Islet precursor cell (in vitro differentiated cells): ENCODE measurements around the gene SMC3.

Source experiments
- DNase-seq: peaks from one replicate; pipeline ENCODE4 v3.0.0-alpha.2; 2018

SMC3 gene

DNA sequence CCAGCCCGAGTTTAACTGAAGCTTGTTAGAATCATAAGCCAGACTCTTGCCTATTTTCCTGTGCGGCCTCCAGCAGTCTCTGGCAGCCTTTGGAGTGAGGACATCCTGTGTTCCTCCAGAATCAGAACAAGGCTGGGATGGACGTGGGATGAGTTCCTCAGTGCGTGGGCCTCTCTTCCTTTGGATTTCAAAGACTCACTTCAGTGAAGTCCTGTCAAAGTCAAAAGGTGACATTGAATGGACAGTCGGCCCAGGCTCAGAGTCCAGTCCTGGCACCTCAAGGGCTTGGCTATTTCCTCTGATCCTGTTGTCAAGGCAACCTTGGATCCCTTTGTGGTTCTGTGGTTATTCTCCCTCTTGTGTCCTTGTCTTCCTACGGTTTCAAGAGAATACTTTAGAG is 21.4 kb upstream of the SMC3 start:
- peak; percentile 47 for DNase-seq

DNA sequence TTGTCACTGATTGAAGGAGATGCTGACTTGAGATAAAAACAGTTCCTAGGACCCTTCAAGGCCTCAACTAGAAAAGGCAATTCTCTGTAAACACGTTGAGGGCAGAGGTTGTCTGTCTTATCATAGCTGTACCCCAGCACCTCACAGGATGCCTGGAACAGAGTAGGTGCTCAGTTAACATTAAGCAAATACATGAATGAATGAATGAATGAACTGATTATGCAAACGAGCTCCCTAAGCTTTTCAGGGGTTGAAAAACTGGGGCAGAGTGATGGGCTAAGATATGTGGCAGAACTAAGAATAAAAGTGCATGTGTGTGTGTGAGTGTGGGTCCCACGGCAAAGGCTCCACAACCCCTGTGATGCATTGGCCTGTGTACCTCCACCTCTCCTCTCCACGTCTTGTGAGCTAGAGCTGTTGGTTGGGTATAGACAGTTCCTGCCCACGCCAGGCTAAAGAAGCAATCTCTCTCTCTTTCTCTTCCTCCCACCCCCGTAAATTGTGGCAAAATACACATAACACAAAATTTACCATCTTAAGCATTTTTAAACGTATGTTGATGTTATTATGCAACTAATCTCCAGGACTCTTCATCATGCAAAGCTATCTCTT is 20.9 kb upstream of the SMC3 start:
- no peak for DNase-seq

DNA sequence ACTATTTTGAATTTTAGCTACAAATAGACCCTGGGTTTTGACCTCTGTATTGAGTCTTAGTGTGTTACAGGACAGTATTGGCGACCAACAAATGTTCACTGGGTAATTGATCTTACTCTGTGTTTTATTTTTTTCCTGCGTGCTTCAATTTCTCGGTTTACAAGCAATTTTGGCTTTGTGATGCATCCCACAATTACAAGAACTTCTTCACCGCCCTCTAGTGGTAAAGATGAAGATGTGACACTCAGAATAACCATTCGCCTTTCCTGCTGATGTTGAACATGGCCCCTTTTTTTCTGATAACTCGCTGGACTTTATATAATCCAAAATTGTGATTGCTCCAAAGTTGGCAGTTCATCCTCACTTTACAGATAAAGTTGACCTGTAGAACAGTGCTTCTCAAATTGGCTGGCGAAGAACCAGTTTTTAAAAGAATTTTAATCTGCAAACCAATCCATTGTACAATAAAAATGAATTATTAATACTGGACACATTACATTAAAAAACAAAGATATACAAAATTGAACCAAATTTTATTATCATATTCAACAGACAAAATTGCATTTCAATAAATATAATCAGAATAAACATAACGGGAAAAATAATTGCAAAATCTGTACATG is 20.2 kb upstream of the SMC3 start:
- DNase-seq, result no peak

DNA sequence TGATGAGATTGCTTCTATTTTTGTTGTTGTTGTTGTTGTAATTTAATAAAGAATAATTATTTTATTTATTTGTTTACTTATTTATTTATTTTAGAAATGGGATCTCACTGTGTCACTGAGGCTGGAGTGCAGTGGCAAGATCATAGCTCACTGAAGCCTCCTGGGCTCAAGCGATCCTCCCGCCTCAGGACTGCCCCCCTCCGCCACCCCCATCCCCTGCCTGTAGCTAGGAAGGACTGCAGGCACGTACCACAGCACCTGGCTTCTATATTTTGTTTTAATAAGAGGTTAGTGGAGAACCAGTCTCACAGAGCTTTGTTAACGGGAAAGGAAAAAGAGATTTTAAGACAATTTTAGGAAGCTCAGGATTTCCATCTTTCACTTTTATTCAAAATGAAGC is 19.5 kb upstream of the SMC3 start:
- peak; percentile 37 for DNase-seq

DNA sequence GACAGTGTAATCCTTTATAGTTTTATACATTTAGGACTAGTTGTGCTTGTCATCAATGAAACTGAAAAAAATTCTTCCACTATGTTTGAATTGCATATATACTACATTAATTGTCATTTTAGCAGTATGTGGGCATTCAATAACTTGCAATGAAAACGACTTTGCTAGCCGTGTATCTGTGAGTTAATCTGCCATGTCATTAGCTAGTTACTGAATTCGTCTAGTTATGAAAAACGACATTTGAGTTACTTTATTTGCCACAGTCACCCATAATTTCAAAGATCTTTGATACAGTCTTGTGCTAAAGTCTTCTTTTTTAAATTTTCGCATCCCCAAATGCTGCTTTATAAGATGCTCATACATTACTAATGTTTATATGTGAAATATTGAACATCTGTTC is 18.3 kb upstream of the SMC3 start:
- no peak for DNase-seq

DNA sequence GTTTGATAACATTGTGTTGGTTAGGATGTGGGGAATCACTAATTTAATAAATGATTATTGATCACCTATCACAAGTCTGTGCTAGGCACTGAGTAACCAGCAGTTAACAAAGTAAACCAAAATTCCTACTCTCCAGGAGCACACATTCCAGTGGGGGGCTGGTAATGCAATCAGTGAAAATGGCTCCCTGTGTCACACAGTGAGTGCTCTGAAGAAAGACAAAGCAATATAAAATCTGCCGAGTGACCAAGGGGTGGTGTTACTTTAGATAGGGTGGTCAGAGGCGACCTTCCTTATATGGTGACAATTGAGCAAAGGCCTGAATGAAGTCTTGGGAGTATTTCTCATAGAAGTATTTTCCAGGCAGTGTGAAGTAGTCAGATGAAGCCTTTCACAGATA is 13.6 kb upstream of the SMC3 start:
- DNase-seq, result peak; percentile 65

DNA sequence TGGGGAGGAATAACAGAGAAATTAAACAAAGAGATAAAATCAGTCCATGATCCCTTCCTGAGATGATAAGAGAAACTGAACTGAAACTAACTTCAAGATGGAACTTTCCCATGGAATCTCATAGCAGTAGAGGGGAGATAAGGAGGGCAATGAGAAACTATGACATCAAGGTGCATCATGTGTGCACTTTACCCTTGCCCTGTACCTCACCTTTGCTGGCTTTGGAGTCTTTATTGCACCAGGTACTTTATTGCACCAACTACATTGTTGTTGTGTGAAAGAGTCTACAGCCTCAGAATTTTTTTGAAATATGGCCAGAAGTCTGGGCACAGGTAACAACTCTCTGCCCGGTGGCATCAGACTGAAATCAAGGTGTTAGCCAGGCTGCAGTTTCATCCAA is 11.2 kb upstream of the SMC3 start:
- DNase-seq, result no peak

DNA sequence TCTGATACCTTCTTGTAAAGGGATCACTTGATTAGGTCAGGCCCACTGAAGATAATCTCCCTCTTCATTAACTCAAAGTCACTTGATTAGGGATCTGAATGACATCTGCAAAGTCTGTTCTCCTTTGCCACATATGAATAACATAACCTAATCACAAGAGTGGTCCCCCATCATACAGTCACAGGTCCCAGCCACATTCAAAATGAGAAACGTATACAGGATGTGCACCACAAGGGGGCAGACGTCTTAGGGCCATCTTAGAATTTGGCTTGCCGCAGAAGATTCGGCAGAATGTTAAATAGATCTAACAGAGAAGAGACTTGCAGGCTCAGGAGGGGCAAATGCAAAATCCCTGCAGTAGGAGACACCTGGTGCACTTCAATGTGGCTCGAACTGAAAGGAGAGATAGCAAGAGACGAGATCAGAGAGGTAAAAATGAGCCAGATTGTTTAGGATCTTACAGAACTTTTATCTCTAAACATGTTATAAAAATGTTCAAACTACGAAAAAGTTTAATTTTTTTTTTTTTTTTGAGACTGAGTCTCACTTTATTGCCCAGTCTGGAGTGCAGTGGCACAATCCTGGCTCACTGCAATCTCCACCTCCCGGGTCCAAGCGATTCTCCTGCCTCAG is 10.4 kb upstream of the SMC3 start:
- DNase-seq, result peak; percentile 56

DNA sequence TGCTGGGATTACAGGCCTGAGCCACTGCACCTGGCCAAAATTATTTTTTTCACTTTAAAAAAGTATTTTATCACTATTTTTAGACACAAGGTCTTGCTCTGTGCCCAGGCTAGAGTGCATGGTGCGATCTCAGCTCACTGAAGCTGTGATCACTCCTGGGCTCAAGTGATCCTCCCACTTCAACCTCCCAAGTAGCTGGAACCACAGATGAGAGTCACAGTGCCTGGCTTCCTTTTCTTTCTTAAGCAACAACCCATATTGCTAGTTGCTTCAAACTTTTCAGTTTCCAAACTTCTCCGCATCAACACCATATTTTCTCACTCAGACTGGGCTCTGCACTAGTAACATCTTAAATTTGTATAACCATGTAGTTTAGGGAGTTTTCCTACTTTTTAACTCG is 9.5 kb upstream of the SMC3 start:
- no peak for DNase-seq

DNA sequence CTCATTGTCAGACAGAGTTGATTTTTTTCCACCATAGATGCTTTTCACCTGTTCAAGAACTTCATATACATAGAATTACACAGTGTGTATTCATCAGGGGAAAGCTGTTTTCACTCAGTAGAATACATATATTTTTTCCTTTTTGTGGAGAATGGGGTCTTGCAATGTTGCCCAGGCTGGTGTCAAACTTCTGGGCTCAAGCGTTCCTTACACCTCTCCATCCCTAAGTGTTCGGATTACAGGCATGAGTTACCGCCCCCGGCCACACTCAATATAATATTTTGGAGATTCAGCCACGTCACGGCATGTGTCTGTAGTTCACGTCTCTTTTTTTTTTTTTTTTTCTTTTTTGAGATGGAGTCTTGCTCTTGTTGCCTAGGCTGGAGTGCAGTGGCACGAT is 7.5 kb upstream of the SMC3 start:
- DNase-seq, result no peak

DNA sequence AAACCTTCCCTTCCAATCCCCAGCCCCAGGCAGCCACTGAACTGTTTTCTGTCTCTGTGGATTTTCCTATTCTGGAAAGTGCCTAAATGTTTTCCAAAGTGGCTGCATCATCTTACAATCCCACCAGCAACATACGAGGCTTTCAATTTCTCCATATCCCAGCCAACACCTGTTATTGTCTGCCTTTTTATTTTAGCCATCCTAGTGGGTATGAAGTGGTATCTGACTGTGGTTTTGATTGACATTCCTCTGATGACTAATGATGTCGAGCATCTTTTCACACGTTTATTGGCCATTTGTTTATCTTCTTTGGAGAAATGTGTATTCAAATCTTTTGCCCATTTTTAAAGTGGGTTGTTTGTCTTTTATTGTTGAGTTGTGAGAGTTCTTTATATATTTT is 6.2 kb upstream of the SMC3 start:
- no peak for DNase-seq

DNA sequence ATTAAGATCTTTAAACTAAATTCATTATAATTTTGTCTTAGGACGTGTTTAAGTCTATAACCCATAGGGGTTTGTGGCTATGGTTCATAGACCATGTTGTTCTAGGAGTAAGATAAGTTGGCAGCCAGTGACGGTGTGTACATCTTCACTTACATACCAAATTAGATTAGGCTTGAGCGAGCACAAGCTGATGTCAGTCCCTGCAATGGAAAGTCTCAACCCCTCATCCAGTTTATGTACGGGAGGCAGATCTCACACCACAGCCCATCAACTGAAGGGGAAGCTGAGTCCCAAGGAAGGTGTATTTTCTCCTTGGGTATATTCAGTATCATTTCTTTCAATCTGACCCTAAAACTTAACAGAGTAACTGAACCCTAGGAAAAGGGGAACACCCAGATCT is 5.1 kb upstream of the SMC3 start:
- DNase-seq, result no peak

DNA sequence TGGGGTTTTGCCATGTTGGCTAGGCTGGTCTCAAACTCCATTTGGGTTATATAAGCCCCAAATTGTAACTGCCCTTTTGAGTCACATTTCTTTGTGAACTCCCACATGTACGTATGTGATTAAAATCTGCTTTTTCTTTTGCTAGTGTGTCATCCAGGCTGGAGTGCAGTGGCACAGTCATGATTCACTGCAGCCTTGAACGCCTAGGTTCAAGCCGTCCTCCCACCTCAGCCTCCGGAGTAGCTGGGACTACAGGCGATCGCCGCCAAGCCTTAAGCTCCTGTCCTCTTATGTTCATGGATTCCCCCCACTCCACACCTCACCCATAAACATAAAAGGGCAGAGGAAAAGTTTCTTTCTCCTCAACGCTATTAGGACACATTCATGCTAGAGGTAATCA is 4.4 kb upstream of the SMC3 start:
- DNase-seq, result no peak

DNA sequence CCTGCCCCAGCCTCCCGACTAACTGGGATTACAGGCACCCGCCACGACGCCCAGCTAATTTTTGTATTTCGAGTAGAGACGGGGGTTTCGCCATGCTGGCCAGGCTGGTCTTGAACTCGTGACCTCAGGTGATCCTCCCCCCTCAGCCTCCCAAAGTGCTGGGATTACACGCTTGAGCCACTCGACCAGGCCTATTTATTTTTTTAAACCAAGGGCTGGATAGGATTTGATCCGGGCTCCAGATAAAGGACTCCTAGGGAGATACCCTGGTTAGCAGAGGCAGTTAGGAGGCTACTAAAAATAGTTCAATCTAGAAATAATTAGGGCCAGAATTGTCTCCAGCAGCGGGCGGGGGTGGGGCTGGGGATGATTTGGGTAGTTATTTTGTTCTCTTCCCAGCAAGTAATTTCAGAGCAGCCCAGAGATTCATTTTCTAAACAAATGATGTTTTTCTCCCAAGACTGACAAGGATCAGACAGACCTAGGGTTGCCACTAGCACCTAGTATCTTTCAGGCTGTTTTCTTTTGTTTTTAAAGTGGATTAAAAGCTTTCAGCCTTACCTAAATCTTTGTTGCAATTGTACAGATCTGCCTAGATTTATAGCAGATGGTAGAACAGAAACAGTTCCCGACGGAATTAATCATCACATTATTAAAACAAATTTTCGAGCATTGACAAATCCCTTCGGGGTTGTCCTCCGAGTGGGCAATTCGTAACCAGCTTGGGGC is 859 bp upstream of the SMC3 start:
- no peak for DNase-seq

DNA sequence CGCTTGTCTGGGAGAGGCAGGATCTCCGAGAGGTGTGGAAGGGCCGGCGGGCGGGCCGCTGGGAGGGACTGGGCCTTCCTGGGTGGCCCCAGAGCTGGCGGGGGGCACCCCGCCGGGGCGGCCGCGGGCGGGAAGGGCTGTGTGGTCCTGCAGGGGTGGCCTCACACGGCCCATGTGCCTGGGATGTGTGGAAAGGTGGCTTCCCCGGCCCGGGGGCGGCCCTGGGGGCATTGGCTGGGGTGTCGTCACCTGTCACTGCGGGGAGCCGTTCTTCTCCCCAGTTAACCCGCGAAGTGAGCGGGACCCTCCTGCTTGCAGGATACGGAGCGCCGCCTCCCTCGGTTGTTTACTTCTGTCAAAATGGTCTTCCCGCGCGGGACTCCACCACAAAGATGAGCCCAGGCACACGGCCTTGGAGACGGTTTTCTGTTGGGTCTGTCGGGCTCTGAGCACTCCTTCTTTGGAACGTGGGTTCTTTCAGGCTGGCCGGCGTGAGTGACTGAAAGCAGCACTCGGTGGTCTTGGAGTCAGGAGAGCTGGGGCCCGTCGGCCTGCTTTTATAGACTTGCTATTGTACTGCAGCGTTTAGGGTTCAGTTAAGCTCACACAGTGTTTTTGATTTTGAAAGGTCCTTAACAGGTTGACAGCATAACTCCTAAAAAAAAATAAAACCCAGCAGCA is 700 bp downstream of the SMC3 start:
- DNase-seq, result peak; percentile 72

DNA sequence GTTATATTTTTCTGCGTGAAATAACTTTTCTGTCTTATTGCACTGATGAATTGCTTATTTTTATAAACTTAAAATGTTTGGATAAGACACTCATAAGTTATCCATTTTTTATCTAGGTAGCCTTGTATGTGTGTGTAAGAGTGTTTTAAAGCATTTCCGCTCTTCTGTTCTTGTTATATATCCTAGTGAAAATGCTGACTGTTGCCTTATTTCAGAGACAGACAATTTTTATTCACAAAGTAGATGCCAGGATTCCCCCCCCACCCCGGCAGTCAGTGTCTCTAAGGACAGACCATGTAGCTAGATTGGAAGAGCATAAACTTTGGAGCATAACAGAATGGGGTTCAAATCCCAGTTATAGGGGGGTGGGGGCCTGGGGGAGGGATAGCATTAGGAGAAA is 1.6 kb downstream of the SMC3 start:
- DNase-seq, result no peak

DNA sequence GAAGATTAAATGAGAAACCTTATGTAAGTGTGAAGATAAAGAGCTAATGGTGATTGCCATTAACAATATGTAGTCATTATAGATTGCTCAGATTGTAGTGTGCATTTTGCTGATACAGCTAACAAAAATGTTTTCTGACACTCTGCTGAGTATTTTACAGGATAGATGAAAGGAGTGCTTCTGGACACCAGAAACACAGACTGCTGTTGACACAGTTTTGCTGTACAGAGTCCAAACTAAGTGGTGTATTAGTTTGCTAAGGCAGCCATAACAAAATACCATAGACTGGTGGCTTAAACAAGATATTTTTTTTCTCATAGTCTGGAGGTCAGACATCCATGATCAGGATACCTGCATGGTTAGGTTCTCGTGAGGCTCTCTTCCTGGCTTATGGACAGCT is 2.2 kb downstream of the SMC3 start:
- DNase-seq, result no peak

DNA sequence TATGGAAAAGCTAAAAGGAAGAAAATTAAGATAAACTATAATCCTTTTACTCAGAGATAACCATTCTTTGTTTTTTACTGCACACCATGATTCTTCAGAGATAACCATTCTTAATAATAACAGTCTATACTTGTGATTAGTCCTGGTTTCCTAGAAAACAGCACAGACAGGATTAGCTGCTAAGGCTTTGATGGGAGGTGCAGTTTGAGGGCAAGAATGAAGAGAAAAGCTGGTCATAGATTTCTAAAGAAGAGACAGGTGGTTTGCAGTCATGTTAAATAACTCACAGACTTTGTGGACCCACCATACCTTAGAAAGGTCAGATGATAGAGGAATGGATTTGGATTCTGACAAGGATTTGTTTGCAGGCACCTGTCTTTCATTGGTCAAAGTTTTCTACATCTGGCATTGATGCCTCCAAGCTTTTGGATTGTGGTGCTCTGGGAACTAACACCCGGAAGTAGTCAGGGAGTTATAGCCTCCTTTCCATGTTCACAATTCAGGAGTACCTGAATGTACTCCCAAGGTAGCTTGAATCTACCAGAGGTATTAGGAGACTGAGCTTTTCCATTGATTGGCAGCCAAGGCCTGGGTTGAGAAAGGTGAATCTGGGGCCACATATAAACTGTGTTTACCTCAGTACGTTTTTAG is 3.7 kb downstream of the SMC3 start:
- no peak for DNase-seq

DNA sequence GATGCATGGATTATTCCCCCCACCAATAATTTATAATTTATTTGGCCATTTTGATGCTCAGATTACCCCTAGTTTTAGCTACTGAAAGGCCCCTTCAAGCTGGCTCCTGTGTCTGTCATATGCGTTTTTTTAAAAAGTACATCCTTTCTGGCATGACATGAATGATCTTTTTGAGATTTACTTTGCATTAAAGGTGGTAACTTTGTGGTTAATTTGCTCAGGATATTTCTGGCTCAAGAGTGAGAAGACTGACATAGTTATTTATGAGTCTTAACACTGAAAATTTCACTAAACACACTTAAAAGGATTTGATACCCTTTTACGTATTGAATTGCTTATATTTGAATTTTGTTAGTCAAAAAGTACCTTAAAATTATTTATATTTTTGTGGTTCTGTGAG is 5.4 kb downstream of the SMC3 start:
- no peak for DNase-seq

DNA sequence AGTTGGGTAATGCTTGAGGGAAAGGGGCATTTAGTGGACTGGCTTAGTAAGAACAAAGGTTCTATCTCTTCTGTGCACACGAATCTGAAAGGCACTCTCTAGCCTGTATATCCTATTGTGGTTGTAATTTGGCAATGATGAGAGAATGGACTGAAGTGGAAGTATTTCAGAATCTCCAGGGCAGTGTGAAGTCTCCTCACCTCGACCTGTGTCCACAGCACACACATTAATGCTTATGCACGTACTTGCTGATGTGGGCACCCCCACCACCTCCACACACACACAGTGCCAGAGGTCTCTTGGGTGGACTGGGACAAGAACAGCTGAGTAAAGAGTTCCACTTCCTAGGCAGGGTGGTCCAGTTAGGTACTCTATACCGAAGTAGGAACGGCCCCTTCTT is 6.9 kb downstream of the SMC3 start:
- no peak for DNase-seq

DNA sequence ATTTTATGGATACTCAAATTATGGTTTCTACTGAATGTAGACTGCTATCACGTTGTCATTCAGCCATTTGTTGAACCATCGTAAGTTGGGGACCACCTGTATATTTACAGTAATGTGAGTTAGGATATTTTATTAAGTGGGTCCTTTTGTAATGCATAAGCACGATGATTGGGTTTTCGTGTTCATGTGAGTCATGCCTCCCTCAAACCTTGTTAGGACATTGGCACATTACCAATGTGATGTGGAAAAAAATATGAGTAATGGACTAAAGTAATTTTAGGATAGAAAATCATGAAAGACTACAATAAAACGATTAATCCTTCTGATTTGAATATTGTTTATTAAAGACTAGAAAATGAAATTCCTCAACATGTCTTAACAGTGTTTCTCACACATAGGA is 8.7 kb downstream of the SMC3 start:
- DNase-seq, result no peak

DNA sequence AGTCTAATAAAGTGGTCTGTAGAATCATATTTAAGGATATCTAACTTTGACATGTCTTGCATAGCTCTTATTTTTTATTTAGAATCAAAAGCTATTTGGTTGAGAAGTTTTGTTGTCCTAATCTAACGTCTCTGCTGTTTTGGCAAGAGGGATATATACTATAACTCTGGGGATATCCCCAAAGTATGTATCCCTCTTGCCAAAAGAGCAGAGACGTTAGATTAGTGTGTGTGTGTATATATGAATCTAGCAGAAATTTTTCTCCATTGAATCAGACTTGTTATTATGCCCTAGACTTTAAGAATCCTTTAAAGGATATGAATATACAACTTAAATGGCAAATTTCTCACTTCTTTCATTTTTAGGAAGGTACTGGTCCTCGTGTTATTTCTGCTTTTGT is 9.6 kb downstream of the SMC3 start:
- no peak for DNase-seq

DNA sequence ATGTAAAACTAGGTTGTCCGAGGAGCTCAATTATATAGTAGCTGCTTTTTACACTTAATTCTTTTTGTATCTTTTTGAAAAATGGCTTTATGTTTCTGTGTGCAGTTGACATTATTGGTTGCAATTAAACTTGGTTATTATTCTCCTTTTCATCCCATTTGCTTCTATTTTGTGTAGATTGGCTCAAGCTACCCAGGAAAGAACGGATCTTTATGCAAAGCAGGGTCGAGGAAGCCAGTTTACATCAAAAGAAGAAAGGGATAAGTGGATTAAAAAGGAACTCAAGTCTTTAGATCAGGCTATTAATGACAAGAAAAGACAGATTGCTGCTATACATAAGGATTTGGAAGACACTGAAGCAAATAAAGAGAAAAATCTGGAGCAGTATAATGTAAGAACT is 16.5 kb downstream of the SMC3 start:
- DNase-seq, result no peak
